Measurements from ENCODE around the gene SERTAD1. TPM values are rescaled to one million over a fixed set of nuclear protein-coding genes. Genes with fewer than 3 reads are reported as not detected.

The SERTAD1 gene
- total RNA-seq (10 to 100 TPM in 5 of 7 donors, 1 to 10 TPM in 2; 6.9 to 15.2 (median 11.5) TPM), polyA plus RNA-seq (1 to 10 TPM; 2.3 to 7.3 TPM)
- long read RNA-seq, donor 1, transcript SERTAD1-201 (2 exons, 2,114 nt) = major isoform, 64 of 65 reads
- long read RNA-seq, donor 1, partial matches to known transcripts = 0 of 65 reads
- long read RNA-seq, donor 1, other reads (novel, unspliced or antisense) = 1 of 65 reads
- long read RNA-seq, donor 2, partial matches to known transcripts = 0 of 1 reads
- long read RNA-seq, donor 2, other reads (novel, unspliced or antisense) = 0 of 1 reads
- long read RNA-seq, donor 3, transcript SERTAD1-201 (2 exons, 2,114 nt) = major isoform, 10 of 10 reads
- long read RNA-seq, donor 3, partial matches to known transcripts = 0 of 10 reads
- long read RNA-seq, donor 3, other reads (novel, unspliced or antisense) = 0 of 10 reads

DNA sequence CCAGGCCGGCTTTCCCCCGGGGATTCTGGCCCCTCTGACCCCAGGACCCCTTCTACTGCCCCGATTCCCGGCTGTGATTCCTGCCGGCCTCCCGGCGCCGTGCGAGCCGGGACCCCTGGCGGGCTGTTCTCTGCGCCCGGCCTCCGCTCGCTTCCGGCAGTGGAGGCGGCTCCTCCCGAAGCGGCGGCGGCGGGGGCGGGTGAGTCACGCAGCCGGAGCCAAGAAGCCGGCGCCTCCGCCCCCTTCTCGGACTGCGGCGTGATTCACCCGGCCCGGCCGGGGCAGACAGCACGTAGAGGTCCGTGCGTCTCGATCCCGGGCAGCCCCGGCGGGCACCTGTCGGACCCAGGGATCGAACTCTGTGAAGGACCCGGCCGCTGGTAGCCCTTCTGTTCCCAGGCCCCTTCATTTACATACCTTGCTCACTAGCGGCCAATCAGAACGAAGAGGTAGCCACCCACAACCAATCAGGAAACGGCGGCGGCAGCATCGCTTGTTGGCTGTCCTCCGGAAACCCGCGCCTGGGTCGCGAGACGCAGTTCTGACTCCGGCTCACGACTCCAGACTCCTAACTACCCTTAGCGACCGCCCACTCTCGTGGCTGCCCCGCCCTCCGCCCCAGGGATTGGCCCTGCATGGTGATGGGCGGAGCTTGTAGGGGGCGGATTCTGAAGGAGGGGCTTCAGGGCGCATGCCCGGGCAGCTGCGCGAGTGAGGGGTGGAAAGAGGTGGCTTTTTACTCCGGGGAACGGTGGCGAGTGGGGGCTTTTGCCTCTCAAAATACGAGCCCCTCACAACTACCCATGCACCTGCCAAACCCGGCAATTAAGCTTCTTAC lies at the start of gene SERTAD1:
TSS of gene SERTAD1 (minus strand) at position 543 of the 838 bp plus-strand sequence. CDS start 2,446 bp downstream, outside the sequence.
- Histone ChIP-seq H3K4me1 (ENCODE audit: insufficient read depth) (peaks cover 2% of the 10 kb centered on the region), H3K9me3 (no peaks in the 10 kb centered on the region), H3K4me3 (peak within 1 kb of the TSS; percentile 99), H3K36me3 (no peaks in the 10 kb centered on the region), H3K27me3 (no peaks in the 10 kb centered on the region), H3K27ac (peak within 1 kb of the TSS; percentile 88 to 96)
- peak; percentile 100 for DNase-seq
- intact Hi-C loops (cut with DNase I) = no loop called here
- TF ChIP-seq CTCF (IDR thresholded peaks at IDR 0.05) (peak; percentile 30 to 87 (median 87)), EP300 (IDR thresholded peaks at IDR 0.05) (no peak), POLR2A (IDR thresholded peaks at IDR 0.05) (peak; percentile 98)
- WGBS, 3 donors = 0 to 1% (median 0%) methylated on average over 58 to 75 of the region's 75 CpGs

GRCh38 chr19:40474737-40475136 lies 48.9 kb upstream of the SERTAD1 start:
- intact Hi-C loops (cut with DNase I) = no loop called here
- 90 to 97% (median 92%) methylated on average over 4 of the region's 4 CpGs for whole genome bisulfite sequencing, 3 donors
- DNase-seq = no peak
- no peaks in the 10 kb centered on the region for H3K27me3 ChIP-seq
- H3K4me1 ChIP-seq (ENCODE audit: insufficient read depth) = no peaks in the 10 kb centered on the region
- H3K27ac ChIP-seq = no peak overlapping the region
- TF ChIP-seq CTCF (IDR thresholded peaks at IDR 0.05) = no peak
- no peak for TF ChIP-seq POLR2A (IDR thresholded peaks at IDR 0.05)
- no peak for TF ChIP-seq EP300 (IDR thresholded peaks at IDR 0.05)
- no peak overlapping the region for H3K4me3 ChIP-seq
- H3K9me3 ChIP-seq = no peaks in the 10 kb centered on the region
- no peaks in the 10 kb centered on the region for H3K36me3 ChIP-seq

- 86 to 92% (median 90%) methylated on average over 13 of the region's 13 CpGs for WGBS, 3 donors
- DNase-seq = no peak
- intact Hi-C loops (cut with DNase I) = no loop called here
- TF ChIP-seq EP300 (IDR thresholded peaks at IDR 0.05) = no peak
- TF ChIP-seq POLR2A (IDR thresholded peaks at IDR 0.05) = no peak
- no peak for TF ChIP-seq CTCF (IDR thresholded peaks at IDR 0.05)
- no peaks in the 10 kb centered on the region for H3K27me3 ChIP-seq
- no peaks in the 10 kb centered on the region for H3K4me1 ChIP-seq (ENCODE audit: insufficient read depth)
- H3K9me3 ChIP-seq = no peaks in the 10 kb centered on the region
- no peak overlapping the region for H3K4me3 ChIP-seq
- no peak overlapping the region for H3K27ac ChIP-seq
- no peaks in the 10 kb centered on the region for H3K36me3 ChIP-seq
Measured at GRCh38 chr19:40472516-40472915, 46.7 kb upstream of the SERTAD1 start.

GRCh38 chr19:40471111-40471510 lies 45.3 kb upstream of the SERTAD1 start:
- DNase-seq = no peak
- 94 to 97% (median 96%) methylated on average over 3 of the region's 3 CpGs for WGBS, 3 donors
- intact Hi-C loops (cut with DNase I) = no loop called here

More at GRCh38 chr19:40471111-40471510, 45.3 kb upstream of the SERTAD1 start:
- Histone ChIP-seq H3K27me3 (no peaks in the 10 kb centered on the region), H3K4me3 (no peak overlapping the region), H3K9me3 (no peaks in the 10 kb centered on the region), H3K4me1 (ENCODE audit: insufficient read depth) (peaks cover 4% of the 10 kb centered on the region), H3K27ac (no peak overlapping the region), H3K36me3 (no peaks in the 10 kb centered on the region)
- no peak for TF ChIP-seq POLR2A (IDR thresholded peaks at IDR 0.05)
- no peak for TF ChIP-seq CTCF (IDR thresholded peaks at IDR 0.05)
